Adrenal gland (tissue), 12 donors: ENCODE results near the gene LRRC61. TPM values are rescaled to one million over a fixed set of nuclear protein-coding genes. Genes with fewer than 3 reads are reported as not detected.

Experiments used
- DNase-seq, 7 donors: peaks; one replicate each; pipeline ENCODE4 v3.0.0-alpha.2; 2019 to 2020
- H3K27ac ChIP-seq, 5 donors: fragments of 200-600 bp; sonication (generic) in 4 of 5; 1 replicate in 3 of 5; 2 replicates in 2 of 5; pipeline versions ENCODE4 v1.5.1 to v1.8.0; 2016 to 2020; ENCODE audit warnings: mild to moderate bottlenecking in 1 of 5
- H3K27me3 ChIP-seq: fragments of 200-600 bp; 2 replicates; pipeline ENCODE4 v1.8.0; 2021
- H3K36me3 ChIP-seq, 2 donors: fragments of 200-600 bp; replicated peaks in 1 of 2; 1 replicate in 1 of 2; 2 replicates in 1 of 2; pipeline versions ENCODE4 v1.5.1 to v1.8.0; 2018 to 2022
- H3K4me1 ChIP-seq, 2 donors: fragments of 200-600 bp; replicated peaks in 1 of 2; 1 replicate in 1 of 2; 2 replicates in 1 of 2; pipeline versions ENCODE4 v1.5.1 to v1.8.0; 2018 to 2021
- H3K4me3 ChIP-seq, 4 donors: fragments of 200-600 bp; sonication (generic) in 3 of 4; one replicate each; pipeline ENCODE4 v1.5.1; 2016 to 2018
- H3K9me3 ChIP-seq, 3 donors: fragments of 200-600 bp; sonication (generic) in 1 of 3; replicated peaks in 1 of 3; 1 replicate in 2 of 3; 2 replicates in 1 of 3; pipeline versions ENCODE4 v1.5.1 to v1.8.0; 2016 to 2021
- POLR2A ChIP-seq, 2 donors: fragments of 450-650 bp; IDR thresholded peaks; one replicate each; pipeline ENCODE4 v1.6.1; 2017; ENCODE audit warnings: antibody characterized with exemption in 2 of 2, mild to moderate bottlenecking in 2 of 2, moderate library complexity in 1 of 2
- WGBS, 4 donors: extraction: QIAGEN DNeasy Blood & Tissue Kit in 2 of 4; methylation state at CpG; one replicate each; pipeline versions ENCODE4 v1.1.5 to v1.1.7; 2013 to 2017; 5-methylcytosine and 5-hydroxymethylcytosine counted together
- intact Hi-C, 2 donors: fragments of 100-400 bp; cut with DNase I; formaldehyde crosslinking; loops; one replicate each; pipeline versions ENCODE4 v1.14.1 to v1.15.0; 2022 to 2023
- polyA plus RNA-seq, 3 donors: library from polyadenylated mRNA; stranded (reverse); fragments of 200-250 nt in 2 of 3; fragments of 350-450 nt in 1 of 3; fragmentation: Illumina TruSeq in 1 of 3; extraction: RNeasy Lipid Tissue Mini Kit (QIAGEN cat#74804) in 1 of 3; gene quantifications; one replicate each; pipeline ENCODE4 v1.2.3, GENCODE V29; 2013 to 2014
- total RNA-seq, 9 donors: library from RNA; depleted of rRNA in 4 of 9; stranded (reverse); fragments of >200 nt in 4 of 9; fragments of 120-200 nt in 1 of 9; fragmentation: NEBNext Ultra II Directional in 1 of 9; extraction: Animal tissue kit (Norgen Biotek cat#: 25700) in 1 of 9; gene quantifications; one replicate each; pipeline versions ENCODE4 v1.1.0 to v1.2.4, GENCODE V29; 2013 to 2023
- TF ChIP-seq, protein P1 (sequence below), 6 experiments: fragments of 450-650 bp in 4 of 6; fragments of 200-600 bp in 2 of 6; sonication (generic) in 1 of 6; IDR thresholded peaks; 1 replicate in 5 of 6; 2 replicates in 1 of 6; pipeline versions ENCODE4 v1.5.1 to v1.8.0; 2016 to 2021; ENCODE audit warnings: antibody characterized with exemption in 6 of 6, mild to moderate bottlenecking in 2 of 6, moderate library complexity in 1 of 6
- donor health status: healthy with polysubstance abuse.
- donor health status: Bipolar disorder and iron deficiency.
- donor health status: DM: yes; HTN: yes; CAD: no.
- donor health status: DM: no; HTN: no; CAD: no.
- donor health status: DM: no; HTN: no; CAD: no.
- donor health status: DM: yes; HTN: yes; CAD: no.

Gene LRRC61
- total and polyA plus RNA-seq, 12 donors, result 8.6 to 1,435 (median 176) TPM

DNA sequence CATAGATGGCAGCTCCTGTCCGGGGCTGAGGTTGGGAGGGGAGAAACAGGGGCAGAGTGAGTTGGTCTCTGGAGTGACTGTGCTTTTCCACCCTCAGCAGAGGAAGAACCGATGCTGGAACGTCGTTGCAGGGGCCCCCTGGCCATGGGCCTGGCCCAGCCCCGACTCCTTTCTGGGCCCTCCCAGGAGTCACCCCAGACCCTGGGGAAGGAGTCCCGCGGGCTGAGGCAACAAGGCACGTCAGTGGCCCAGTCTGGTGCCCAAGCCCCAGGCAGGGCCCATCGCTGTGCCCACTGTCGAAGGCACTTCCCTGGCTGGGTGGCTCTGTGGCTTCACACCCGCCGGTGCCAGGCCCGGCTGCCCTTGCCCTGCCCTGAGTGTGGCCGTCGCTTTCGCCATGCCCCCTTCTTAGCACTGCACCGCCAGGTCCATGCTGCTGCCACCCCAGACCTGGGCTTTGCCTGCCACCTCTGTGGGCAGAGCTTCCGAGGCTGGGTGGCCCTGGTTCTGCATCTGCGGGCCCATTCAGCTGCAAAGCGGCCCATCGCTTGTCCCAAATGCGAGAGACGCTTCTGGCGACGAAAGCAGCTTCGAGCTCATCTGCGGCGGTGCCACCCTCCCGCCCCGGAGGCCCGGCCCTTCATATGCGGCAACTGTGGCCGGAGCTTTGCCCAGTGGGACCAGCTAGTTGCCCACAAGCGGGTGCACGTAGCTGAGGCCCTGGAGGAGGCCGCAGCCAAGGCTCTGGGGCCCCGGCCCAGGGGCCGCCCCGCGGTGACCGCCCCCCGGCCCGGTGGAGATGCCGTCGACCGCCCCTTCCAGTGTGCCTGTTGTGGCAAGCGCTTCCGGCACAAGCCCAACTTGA, 48.2 kb downstream of the LRRC61 start:
- no peaks in the 10 kb centered on the region for H3K9me3 ChIP-seq
- no peaks in the 10 kb centered on the region for H3K27me3 ChIP-seq
- intact Hi-C loops, result loop anchor here in 1 of 2 donors (5.0 kb wide), 1 partner anchor 34 kb away; no protein-coding TSS in a partner anchor
- peak overlapping the region in 3 of 5 donors; percentile 97 to 99 (median 97) for H3K27ac ChIP-seq
- no peak overlapping the region for H3K4me3 ChIP-seq
- peaks cover 20 to 35% of the 10 kb centered on the region in 2 donors for H3K4me1 ChIP-seq
- WGBS, 4 donors, result 59 to 87% (median 84%) methylated on average over 2 to 48 of the region's 48 CpGs
- no peak for TF ChIP-seq POLR2A (IDR thresholded peaks at IDR 0.05)
- TF ChIP-seq, protein P1, sequence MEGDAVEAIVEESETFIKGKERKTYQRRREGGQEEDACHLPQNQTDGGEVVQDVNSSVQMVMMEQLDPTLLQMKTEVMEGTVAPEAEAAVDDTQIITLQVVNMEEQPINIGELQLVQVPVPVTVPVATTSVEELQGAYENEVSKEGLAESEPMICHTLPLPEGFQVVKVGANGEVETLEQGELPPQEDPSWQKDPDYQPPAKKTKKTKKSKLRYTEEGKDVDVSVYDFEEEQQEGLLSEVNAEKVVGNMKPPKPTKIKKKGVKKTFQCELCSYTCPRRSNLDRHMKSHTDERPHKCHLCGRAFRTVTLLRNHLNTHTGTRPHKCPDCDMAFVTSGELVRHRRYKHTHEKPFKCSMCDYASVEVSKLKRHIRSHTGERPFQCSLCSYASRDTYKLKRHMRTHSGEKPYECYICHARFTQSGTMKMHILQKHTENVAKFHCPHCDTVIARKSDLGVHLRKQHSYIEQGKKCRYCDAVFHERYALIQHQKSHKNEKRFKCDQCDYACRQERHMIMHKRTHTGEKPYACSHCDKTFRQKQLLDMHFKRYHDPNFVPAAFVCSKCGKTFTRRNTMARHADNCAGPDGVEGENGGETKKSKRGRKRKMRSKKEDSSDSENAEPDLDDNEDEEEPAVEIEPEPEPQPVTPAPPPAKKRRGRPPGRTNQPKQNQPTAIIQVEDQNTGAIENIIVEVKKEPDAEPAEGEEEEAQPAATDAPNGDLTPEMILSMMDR (IDR thresholded peaks at IDR 0.05), result no peak
- H3K36me3 ChIP-seq, result peaks cover 0 to 41% of the 10 kb centered on the region in 2 donors
- peak in 1 of 7 donors; percentile 15 for DNase-seq

DNA sequence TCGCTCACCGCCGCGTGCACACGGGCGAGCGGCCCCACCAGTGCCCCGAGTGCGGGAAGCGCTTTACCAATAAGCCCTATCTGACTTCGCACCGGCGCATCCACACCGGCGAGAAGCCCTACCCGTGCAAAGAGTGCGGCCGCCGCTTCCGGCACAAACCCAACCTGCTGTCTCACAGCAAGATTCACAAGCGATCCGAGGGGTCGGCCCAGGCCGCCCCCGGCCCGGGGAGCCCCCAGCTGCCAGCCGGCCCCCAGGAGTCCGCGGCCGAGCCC, 48.8 kb downstream of the LRRC61 start:
- Histone ChIP-seq H3K9me3 (no peaks in the 10 kb centered on the region), H3K27me3 (no peaks in the 10 kb centered on the region), H3K27ac (no peak overlapping the region), H3K36me3 (peaks cover 0 to 41% of the 10 kb centered on the region in 2 donors), H3K4me1 (peaks cover 20 to 35% of the 10 kb centered on the region in 2 donors), H3K4me3 (no peak overlapping the region)
- TF ChIP-seq, protein P1 (IDR thresholded peaks at IDR 0.05), result no peak
- no peak for TF ChIP-seq POLR2A (IDR thresholded peaks at IDR 0.05)
- peak in 1 of 7 donors; percentile 13 for DNase-seq
- WGBS, 4 donors, result 89 to 99% (median 94%) methylated on average over 12 to 30 of the region's 30 CpGs
- intact Hi-C loops, result loop anchor here in 1 of 2 donors (5.0 kb wide), 1 partner anchor 35 kb away; no protein-coding TSS in a partner anchor

DNA sequence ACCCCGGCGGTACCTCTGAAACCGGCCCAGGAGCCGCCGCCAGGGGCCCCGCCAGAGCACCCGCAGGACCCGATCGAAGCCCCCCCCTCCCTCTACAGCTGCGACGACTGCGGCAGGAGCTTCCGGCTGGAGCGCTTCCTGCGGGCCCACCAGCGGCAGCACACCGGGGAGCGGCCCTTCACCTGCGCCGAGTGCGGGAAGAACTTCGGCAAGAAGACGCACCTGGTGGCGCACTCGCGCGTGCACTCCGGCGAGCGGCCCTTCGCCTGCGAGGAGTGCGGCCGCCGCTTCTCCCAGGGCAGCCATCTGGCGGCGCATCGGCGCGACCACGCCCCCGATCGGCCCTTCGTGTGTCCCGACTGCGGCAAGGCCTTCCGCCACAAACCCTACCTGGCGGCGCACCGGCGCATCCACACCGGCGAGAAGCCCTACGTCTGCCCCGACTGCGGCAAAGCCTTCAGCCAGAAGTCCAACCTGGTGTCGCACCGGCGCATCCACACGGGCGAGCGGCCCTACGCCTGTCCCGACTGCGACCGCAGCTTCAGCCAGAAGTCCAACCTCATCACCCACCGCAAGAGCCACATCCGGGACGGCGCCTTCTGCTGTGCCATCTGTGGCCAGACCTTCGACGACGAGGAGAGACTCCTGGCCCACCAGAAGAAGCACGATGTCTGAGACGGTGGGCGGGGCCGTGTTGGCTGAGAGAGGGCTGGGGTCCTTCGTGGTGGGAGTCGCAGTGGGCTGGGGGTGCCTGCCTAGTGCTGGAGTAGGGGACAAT, 49.3 kb downstream of the LRRC61 start:
- Histone ChIP-seq H3K9me3 (no peaks in the 10 kb centered on the region), H3K27me3 (no peaks in the 10 kb centered on the region), H3K4me3 (no peak overlapping the region), H3K4me1 (peaks cover 20 to 38% of the 10 kb centered on the region in 2 donors), H3K36me3 (peaks cover 0 to 41% of the 10 kb centered on the region in 2 donors), H3K27ac (peak overlapping the region in 3 of 5 donors; percentile 23 to 56 (median 30))
- TF ChIP-seq POLR2A (IDR thresholded peaks at IDR 0.05), result no peak
- TF ChIP-seq, protein P1 (IDR thresholded peaks at IDR 0.05), result no peak
- 83 to 84% (median 83%) methylated on average over 21 to 79 of the region's 79 CpGs for WGBS, 4 donors
- intact Hi-C loops, result loop anchor here in 1 of 2 donors (5.0 kb wide), 1 partner anchor 35 kb away; no protein-coding TSS in a partner anchor
- peak in 1 of 7 donors; percentile 14 for DNase-seq
